CD14-positive monocyte (primary cell): ENCODE results near the gene KLRG1. TPM values are rescaled to one million over a fixed set of nuclear protein-coding genes. Genes with fewer than 3 reads are reported as not detected.

Source experiments
- DNase-seq, 3 donors: peaks; one replicate each; pipeline ENCODE4 v3.0.0-alpha.2; 2011 to 2022
- H2AFZ ChIP-seq: 2 replicates; pipeline ENCODE4 v1.6.0; 2012; ENCODE audit warnings: mild to moderate bottlenecking, low read depth, low read length, inconsistent platforms; ENCODE audit not compliant: insufficient read depth, poor library complexity, severe bottlenecking
- H3K27ac ChIP-seq, 2 donors: 1 replicate in 1 of 2; 2 replicates in 1 of 2; pipeline ENCODE4 v1.5.1; 2012 to 2013; ENCODE audit warnings: low read length in 2 of 2, control low read depth in 1 of 2, inconsistent platforms in 1 of 2, low read depth in 1 of 2, mild to moderate bottlenecking in 1 of 2
- H3K27me3 ChIP-seq, 2 donors: one replicate each; pipeline versions ENCODE4 v1.6.0 to v1.6.1; 2011 to 2013; ENCODE audit warnings: low read length in 2 of 2; ENCODE audit not compliant: control insufficient read depth in 2 of 2, insufficient read depth in 2 of 2
- H3K36me3 ChIP-seq, 2 donors: replicated peaks in 1 of 2; 1 replicate in 1 of 2; 2 replicates in 1 of 2; pipeline versions ENCODE4 v1.5.1 to v1.6.1; 2012 to 2013; ENCODE audit warnings: low read length in 2 of 2, control low read depth in 1 of 2, inconsistent platforms in 1 of 2, mild to moderate bottlenecking in 1 of 2; ENCODE audit not compliant: insufficient read depth in 2 of 2, control insufficient read depth in 1 of 2
- H3K4me1 ChIP-seq, 2 donors: 1 replicate in 1 of 2; 2 replicates in 1 of 2; pipeline versions ENCODE4 v1.5.1 to v1.6.1; 2012 to 2013; ENCODE audit warnings: low read length in 2 of 2, control low read depth in 1 of 2, inconsistent platforms in 1 of 2, mild to moderate bottlenecking in 1 of 2, moderate library complexity in 1 of 2; ENCODE audit not compliant: insufficient read depth in 2 of 2, control insufficient read depth in 1 of 2
- H3K4me2 ChIP-seq: replicated peaks from 2 replicates; pipeline ENCODE3; 2012; ENCODE audit warnings: low read length, moderate library complexity, mild to moderate bottlenecking; ENCODE audit not compliant: poor library complexity, severe bottlenecking; ENCODE audit errors: extremely low read depth
- H3K4me3 ChIP-seq, 3 experiments: fragments of 200-600 bp in 1 of 3; sonication (generic) in 1 of 3; replicated peaks in 1 of 3; 1 replicate in 2 of 3; 2 replicates in 1 of 3; pipeline ENCODE4 v1.5.1; 2011 to 2013; ENCODE audit warnings: low read length in 3 of 3, mild to moderate bottlenecking in 3 of 3, control low read depth in 2 of 3, low read depth in 2 of 3, inconsistent platforms in 1 of 3, moderate library complexity in 1 of 3
- H3K79me2 ChIP-seq: 2 replicates; pipeline ENCODE4 v1.6.0; 2012; ENCODE audit warnings: mild to moderate bottlenecking, control low read depth, inconsistent platforms, low read length, moderate library complexity; ENCODE audit not compliant: insufficient read depth
- H3K9ac ChIP-seq: 2 replicates; pipeline ENCODE4 v1.6.0; 2017; ENCODE audit warnings: low read length, mild to moderate bottlenecking; ENCODE audit not compliant: insufficient read depth, poor library complexity, severe bottlenecking
- H3K9me3 ChIP-seq, 2 donors: replicated peaks in 1 of 2; 1 replicate in 1 of 2; 2 replicates in 1 of 2; pipeline versions ENCODE4 v1.5.1 to v1.6.1; 2012 to 2013; ENCODE audit warnings: low read length in 2 of 2, control low read depth in 1 of 2; ENCODE audit not compliant: control insufficient read depth in 1 of 2, insufficient read depth in 1 of 2
- H4K20me1 ChIP-seq: 2 replicates; pipeline ENCODE4 v1.6.0; 2012; ENCODE audit warnings: mild to moderate bottlenecking, low read length, control low read depth, moderate library complexity; ENCODE audit not compliant: insufficient read depth
- H3K27ac Mint-ChIP-seq, 7 donors: one replicate each; pipeline ENCODE4 v1.8.0; 2020; ENCODE audit warnings: mild to moderate bottlenecking in 7 of 7, mixed read lengths in 7 of 7, moderate library complexity in 6 of 7, inconsistent platforms in 2 of 7
- H3K27me3 Mint-ChIP-seq, 3 donors: one replicate each; pipeline ENCODE4 v1.8.0; 2021 to 2022; ENCODE audit warnings: low read depth in 3 of 3, mild to moderate bottlenecking in 3 of 3, mixed read lengths in 3 of 3, moderate library complexity in 3 of 3, inconsistent platforms in 1 of 3
- H3K36me3 Mint-ChIP-seq, 2 donors: one replicate each; pipeline ENCODE4 v1.8.0; 2020; ENCODE audit warnings: mixed read lengths in 2 of 2, inconsistent platforms in 1 of 2, mild to moderate bottlenecking in 1 of 2
- H3K4me1 Mint-ChIP-seq: one replicate; pipeline ENCODE4 v1.8.0; 2020; ENCODE audit warnings: mild to moderate bottlenecking, mixed read lengths
- H3K4me3 Mint-ChIP-seq, 2 donors: one replicate each; pipeline ENCODE4 v1.8.0; 2020; ENCODE audit warnings: mild to moderate bottlenecking in 2 of 2, mixed read lengths in 2 of 2, moderate library complexity in 1 of 2
- H3K9me3 Mint-ChIP-seq, 7 donors: one replicate each; pipeline ENCODE4 v1.8.0; 2020 to 2022; ENCODE audit warnings: mixed read lengths in 7 of 7, mild to moderate bottlenecking in 6 of 7, moderate library complexity in 6 of 7, inconsistent platforms in 2 of 7
- WGBS: methylation state at CpG from one replicate; pipeline ENCODE4 v1.1.5; 2013; ENCODE audit warnings: missing lambda C conversion rate; ENCODE audit not compliant: insufficient coverage; 5-methylcytosine and 5-hydroxymethylcytosine counted together
- intact Hi-C, 2 donors: fragments of 100-400 bp; cut with micrococcal nuclease; formaldehyde crosslinking; loops; one replicate each; pipeline versions ENCODE4 v1.15.0 to v1.15.1; 2023
- polyA plus RNA-seq, 3 donors: library from polyadenylated mRNA; depleted of rRNA in 1 of 3; unstranded in 2 of 3; stranded (reverse) in 1 of 3; fragments of 300-500 nt in 2 of 3; fragments of >200 nt in 1 of 3; fragmentation: Illumina TruSeq in 2 of 3; gene quantifications; 1 replicate in 2 of 3; 2 replicates in 1 of 3; pipeline ENCODE4 v1.2.3, GENCODE V29; 2012 to 2021
- TF ChIP-seq, protein P1 (sequence below): fragments of 200-600 bp; IDR thresholded peaks from one replicate; pipeline ENCODE4 v1.8.0; 2022; ENCODE audit warnings: antibody characterized with exemption, mild to moderate bottlenecking

The KLRG1 gene
- polyA plus RNA-seq, 3 donors, result 1.1 to 3.4 (median 2.3) TPM

DNA sequence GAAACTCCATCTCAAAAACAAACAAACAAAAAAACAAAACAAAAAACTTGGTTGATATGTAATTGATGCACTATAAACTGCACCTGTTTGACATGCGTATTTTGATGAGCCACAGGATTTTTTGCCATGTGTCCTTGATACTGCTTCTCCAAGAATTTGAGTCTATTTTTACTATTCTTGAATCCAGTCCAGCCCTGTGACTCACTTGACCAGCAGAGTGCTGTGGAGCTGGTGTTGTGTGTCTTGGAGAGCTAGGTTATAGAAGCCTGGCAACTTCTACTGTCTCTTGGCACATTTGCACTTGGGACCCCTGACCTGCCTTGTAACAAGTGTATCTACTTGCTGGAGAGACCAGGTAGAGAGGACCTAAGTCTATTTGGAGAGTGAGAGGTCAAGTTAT, 52.0 kb downstream of the KLRG1 start:
- DNase-seq, result no peak
- intact Hi-C loops, result no loop called here
- H3K4me3 Mint-ChIP-seq, result no peak overlapping the region
- no peaks in the 10 kb centered on the region for H3K36me3 Mint-ChIP-seq
- no peak overlapping the region for H3K27ac Mint-ChIP-seq
- TF ChIP-seq, protein P1, sequence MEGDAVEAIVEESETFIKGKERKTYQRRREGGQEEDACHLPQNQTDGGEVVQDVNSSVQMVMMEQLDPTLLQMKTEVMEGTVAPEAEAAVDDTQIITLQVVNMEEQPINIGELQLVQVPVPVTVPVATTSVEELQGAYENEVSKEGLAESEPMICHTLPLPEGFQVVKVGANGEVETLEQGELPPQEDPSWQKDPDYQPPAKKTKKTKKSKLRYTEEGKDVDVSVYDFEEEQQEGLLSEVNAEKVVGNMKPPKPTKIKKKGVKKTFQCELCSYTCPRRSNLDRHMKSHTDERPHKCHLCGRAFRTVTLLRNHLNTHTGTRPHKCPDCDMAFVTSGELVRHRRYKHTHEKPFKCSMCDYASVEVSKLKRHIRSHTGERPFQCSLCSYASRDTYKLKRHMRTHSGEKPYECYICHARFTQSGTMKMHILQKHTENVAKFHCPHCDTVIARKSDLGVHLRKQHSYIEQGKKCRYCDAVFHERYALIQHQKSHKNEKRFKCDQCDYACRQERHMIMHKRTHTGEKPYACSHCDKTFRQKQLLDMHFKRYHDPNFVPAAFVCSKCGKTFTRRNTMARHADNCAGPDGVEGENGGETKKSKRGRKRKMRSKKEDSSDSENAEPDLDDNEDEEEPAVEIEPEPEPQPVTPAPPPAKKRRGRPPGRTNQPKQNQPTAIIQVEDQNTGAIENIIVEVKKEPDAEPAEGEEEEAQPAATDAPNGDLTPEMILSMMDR, result no peak
- H4K20me1 ChIP-seq, result no peaks in the 10 kb centered on the region
- no peak overlapping the region for H3K27ac ChIP-seq
- H3K27me3 ChIP-seq, result no peaks in the 10 kb centered on the region
- no peaks in the 10 kb centered on the region for H3K9me3 ChIP-seq
- WGBS, result no CpG with 5 or more reads among the region's 1 CpG
- no peak overlapping the region for H3K9ac ChIP-seq
- H3K9me3 Mint-ChIP-seq, result peaks cover 0 to 3% (median 0%) of the 10 kb centered on the region in 7 donors
- H3K27me3 Mint-ChIP-seq, result peaks cover 0 to 2% (median 2%) of the 10 kb centered on the region in 3 donors
- H2AFZ ChIP-seq, result no peak overlapping the region
- no peaks in the 10 kb centered on the region for H3K4me1 ChIP-seq
- no peak overlapping the region for H3K4me3 ChIP-seq
- H3K4me1 Mint-ChIP-seq, result no peaks in the 10 kb centered on the region
- no peaks in the 10 kb centered on the region for H3K36me3 ChIP-seq
- H3K4me2 ChIP-seq, result no peak overlapping the region
- H3K79me2 ChIP-seq, result no peaks in the 10 kb centered on the region

DNA sequence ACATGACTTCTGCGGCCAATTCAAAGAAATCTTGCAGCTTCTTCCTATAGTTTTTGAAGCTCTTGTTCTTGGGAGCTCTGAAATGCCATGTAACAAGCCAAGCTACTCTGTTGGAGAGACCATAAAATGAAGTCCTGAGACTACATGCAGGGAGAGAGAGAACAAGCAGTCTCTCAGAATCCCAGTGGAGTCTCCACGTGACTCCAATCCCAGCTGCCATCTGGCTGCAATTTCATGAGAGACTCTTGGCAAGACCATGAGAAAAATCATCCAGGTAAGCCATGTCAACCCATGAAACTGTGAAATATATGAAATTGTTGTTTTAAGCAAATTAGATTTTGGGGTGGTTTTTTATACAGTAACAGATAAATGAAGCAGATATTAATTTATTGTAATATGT, 54.4 kb downstream of the KLRG1 start:
- no peaks in the 10 kb centered on the region for H4K20me1 ChIP-seq
- intact Hi-C loops, result no loop called here
- H2AFZ ChIP-seq, result no peak overlapping the region
- Mint-ChIP-seq H3K27me3 (peaks cover 0 to 4% (median 2%) of the 10 kb centered on the region in 3 donors), H3K4me3 (no peak overlapping the region), H3K4me1 (no peaks in the 10 kb centered on the region), H3K9me3 (peaks cover 0 to 3% (median 0%) of the 10 kb centered on the region in 7 donors), H3K36me3 (no peaks in the 10 kb centered on the region), H3K27ac (no peak overlapping the region)
- H3K9me3 ChIP-seq, result no peaks in the 10 kb centered on the region
- no peaks in the 10 kb centered on the region for H3K36me3 ChIP-seq
- no peak for DNase-seq
- H3K27ac ChIP-seq, result no peak overlapping the region
- TF ChIP-seq, protein P1, result no peak
- no peaks in the 10 kb centered on the region for H3K4me1 ChIP-seq
- 100% methylated on average over 1 of the region's 2 CpGs for WGBS
- no peak overlapping the region for H3K4me2 ChIP-seq
- H3K9ac ChIP-seq, result no peak overlapping the region
- no peak overlapping the region for H3K4me3 ChIP-seq
- H3K27me3 ChIP-seq, result no peaks in the 10 kb centered on the region
- H3K79me2 ChIP-seq, result no peaks in the 10 kb centered on the region
